IMR-90 (cell line): ENCODE measurements around the gene NIPSNAP2. TPM values are rescaled to one million over a fixed set of nuclear protein-coding genes. Genes with fewer than 3 reads are reported as not detected.

Experiments used
- ATAC-seq: fragments of 200-7000 bp; cut with Tn5 transposase; 2 replicates; pipeline ENCODE4 v1.9.1; 2020; ENCODE audit warnings: low read depth, mild to moderate bottlenecking, moderate library complexity
- BruUV-seq: library from RNA; stranded (reverse); fragments of 400-500 nt; replicated peaks from 2 replicates; lab custom pipeline; 2021; lab: Mats Ljungman, UMichigan
- CTCF ChIA-PET: fragments of 300-600 bp; formaldehyde crosslinking; extraction: SDS; loops from one replicate; lab custom pipeline; 2021; ENCODE audit warnings: antibody characterized with exemption; lab: Yijun Ruan, JAX
- POLR2A ChIA-PET: fragments of 300-600 bp; sonication (Branson Sonifier 250); formaldehyde crosslinking; loops from one replicate; lab custom pipeline; 2022; ENCODE audit warnings: antibody characterized with exemption; ENCODE audit not compliant: unreplicated experiment; lab: Charles Lee
- DNase-seq: peaks from one replicate; pipeline ENCODE4 v3.0.0; 2013
- H2AFZ ChIP-seq: replicated peaks from 2 replicates; pipeline ENCODE3; 2013; ENCODE audit warnings: low read length, mild to moderate bottlenecking; ENCODE audit not compliant: poor library complexity
- H2AK5ac ChIP-seq: 2 replicates; pipeline ENCODE4 v1.6.1; 2013; ENCODE audit warnings: low read depth, low read length, inconsistent platforms
- H2AK9ac ChIP-seq: replicated peaks from 2 replicates; pipeline ENCODE3; 2013; ENCODE audit warnings: mild to moderate bottlenecking, low read depth, low read length, moderate library complexity; ENCODE audit not compliant: poor library complexity
- H2BK120ac ChIP-seq: 2 replicates; pipeline ENCODE4 v1.6.1; 2013; ENCODE audit warnings: low read depth, low read length, inconsistent platforms
- H2BK15ac ChIP-seq: 3 replicates; pipeline ENCODE4 v1.6.1; 2013; ENCODE audit warnings: low read depth, low read length, inconsistent platforms
- H2BK20ac ChIP-seq: 2 replicates; pipeline ENCODE4 v1.6.1; 2013; ENCODE audit warnings: low read depth, mild to moderate bottlenecking, inconsistent platforms, low read length, moderate library complexity
- H2BK5ac ChIP-seq: 2 replicates; pipeline ENCODE4 v1.6.1; 2013; ENCODE audit warnings: mild to moderate bottlenecking, low read depth, low read length, inconsistent platforms; ENCODE audit not compliant: poor library complexity, severe bottlenecking
- H3K14ac ChIP-seq: replicated peaks from 2 replicates; pipeline ENCODE4 v1.6.1; 2013; ENCODE audit warnings: low read depth, low read length, inconsistent platforms
- H3K18ac ChIP-seq: 2 replicates; pipeline ENCODE4 v1.6.1; 2013; ENCODE audit warnings: low read depth, low read length, control low read depth
- H3K23ac ChIP-seq: 2 replicates; pipeline ENCODE4 v1.6.1; 2013; ENCODE audit warnings: low read depth, low read length, inconsistent platforms
- H3K27ac ChIP-seq: 2 replicates; pipeline ENCODE4 v1.5.1; 2013; ENCODE audit warnings: mild to moderate bottlenecking, control low read depth, low read length; ENCODE audit not compliant: insufficient read depth
- H3K27me3 ChIP-seq: 2 replicates; pipeline ENCODE4 v1.6.1; 2013; ENCODE audit warnings: low read length; ENCODE audit not compliant: control insufficient read depth, insufficient read depth
- H3K36me3 ChIP-seq: 2 replicates; pipeline ENCODE4 v1.6.1; 2013; ENCODE audit warnings: low read length, mixed read lengths; ENCODE audit not compliant: control insufficient read depth, insufficient read depth
- H3K4ac ChIP-seq: 2 replicates; pipeline ENCODE4 v1.6.1; 2013; ENCODE audit warnings: low read depth, low read length, inconsistent platforms
- H3K4me1 ChIP-seq: 2 replicates; pipeline ENCODE4 v1.6.1; 2013; ENCODE audit warnings: low read length, mixed read lengths; ENCODE audit not compliant: control insufficient read depth, insufficient read depth
- H3K4me2 ChIP-seq: 2 replicates; pipeline ENCODE4 v1.6.1; 2013; ENCODE audit warnings: low read depth, mild to moderate bottlenecking, control low read depth, low read length, moderate library complexity
- H3K4me3 ChIP-seq: 2 replicates; pipeline ENCODE4 v1.5.1; 2013; ENCODE audit warnings: low read depth, mild to moderate bottlenecking, control low read depth, low read length, moderate library complexity; ENCODE audit not compliant: insufficient read depth
- H3K56ac ChIP-seq: 2 replicates; pipeline ENCODE4 v1.6.1; 2013; ENCODE audit warnings: low read length, inconsistent platforms; ENCODE audit not compliant: insufficient read depth; ENCODE audit errors: extremely low read depth
- H3K79me1 ChIP-seq, 2 experiments: 2 replicates each; pipeline ENCODE4 v1.6.1; 2013; ENCODE audit warnings: low read length in 2 of 2, inconsistent platforms in 1 of 2, low read depth in 1 of 2
- H3K9ac ChIP-seq: 2 replicates; pipeline ENCODE4 v1.6.1; 2013; ENCODE audit warnings: low read depth, low read length, control low read depth
- H3K9me1 ChIP-seq: 2 replicates; pipeline ENCODE4 v1.6.1; 2013; ENCODE audit warnings: low read length, inconsistent platforms; ENCODE audit not compliant: insufficient read depth
- H3K9me3 ChIP-seq: 2 replicates; pipeline ENCODE4 v1.6.1; 2013; ENCODE audit warnings: low read length; ENCODE audit not compliant: control insufficient read depth, insufficient read depth
- H4K20me1 ChIP-seq: 2 replicates; pipeline ENCODE4 v1.6.1; 2013; ENCODE audit warnings: low read length, inconsistent platforms; ENCODE audit not compliant: insufficient read depth
- H4K5ac ChIP-seq: 2 replicates; pipeline ENCODE4 v1.6.1; 2013; ENCODE audit warnings: mild to moderate bottlenecking, low read depth, low read length, control low read depth
- H4K8ac ChIP-seq, 2 experiments: 2 replicates each; pipeline ENCODE4 v1.6.1; 2013; ENCODE audit warnings: low read depth in 2 of 2, low read length in 2 of 2, control low read depth in 1 of 2, inconsistent platforms in 1 of 2
- H4K91ac ChIP-seq: 2 replicates; pipeline ENCODE4 v1.6.1; 2013; ENCODE audit warnings: low read depth, low read length, inconsistent platforms; ENCODE audit not compliant: insufficient read depth
- BHLHE40 ChIP-seq: fragments of 150-350 bp; IDR thresholded peaks from 2 replicates; pipeline ENCODE4 v1.6.1; 2016; ENCODE audit warnings: mild to moderate bottlenecking, low read depth, low read length
- CHD1 ChIP-seq: IDR thresholded peaks from 2 replicates; pipeline ENCODE4 v1.6.1; 2012; ENCODE audit warnings: low read depth, low read length, improper control_type of control experiment
- MAFK ChIP-seq: IDR thresholded peaks from 2 replicates; pipeline ENCODE4 v1.6.1; 2012; ENCODE audit warnings: low read depth, low read length, improper control_type of control experiment
- MXI1 ChIP-seq: IDR thresholded peaks from 2 replicates; pipeline ENCODE4 v1.6.1; 2012; ENCODE audit warnings: low read depth, mild to moderate bottlenecking, low read length, moderate library complexity, borderline replicate concordance
- RCOR1 ChIP-seq: IDR thresholded peaks from 2 replicates; pipeline ENCODE4 v1.6.1; 2012; ENCODE audit warnings: mild to moderate bottlenecking, low read length, improper control_type of control experiment; ENCODE audit not compliant: insufficient replicate concordance
- RFX5 ChIP-seq: IDR thresholded peaks from 2 replicates; pipeline ENCODE4 v1.8.0; 2012; ENCODE audit warnings: low read depth, mild to moderate bottlenecking, low read length, moderate library complexity
- WGBS, 2 experiments: methylation state at CpG; one replicate each; pipeline versions ENCODE4 v1.1.5 to v1.1.7; 2013; ENCODE audit warnings: missing lambda C conversion rate in 2 of 2; ENCODE audit not compliant: insufficient read length in 1 of 2; ENCODE audit errors: extremely low coverage in 2 of 2; 5-methylcytosine and 5-hydroxymethylcytosine counted together
- dilution Hi-C: fragments of 300-500 bp; cut with HindIII; formaldehyde crosslinking; loops from one replicate; pipeline ENCODE4 v1.14.3; 2018; ENCODE audit warnings: low sequenced_read_pairs; ENCODE audit not compliant: unreplicated experiment
- in situ Hi-C: fragments of 300-500 bp; cut with MboI; formaldehyde crosslinking; loops from 3 replicates; pipeline ENCODE4 v1.14.3; 2019; ENCODE audit warnings: low sequenced_read_pairs, inconsistent platforms, mixed read lengths
- intact Hi-C: fragments of 100-400 bp; cut with micrococcal nuclease; formaldehyde crosslinking; loops from 2 replicates; pipeline ENCODE4 v1.10.0; 2022
- polyA plus RNA-seq, 3 experiments: library from polyadenylated mRNA; depleted of rRNA; stranded (reverse); fragments of >200 nt; gene quantifications; 2 replicates each; pipeline ENCODE4 v1.2.3, GENCODE V29; 2012; ENCODE audit warnings: low replicate concordance in 1 of 3
- total RNA-seq: library from RNA; depleted of rRNA; stranded (reverse); fragments of >200 nt; gene quantifications from 2 replicates; pipeline ENCODE4 v1.2.3, GENCODE V29; 2012
- TF ChIP-seq, protein P1 (sequence below): conservative IDR thresholded peaks from 2 replicates; pipeline ENCODE4 v1.5.1; 2012; ENCODE audit warnings: mild to moderate bottlenecking, low read depth, low read length, improper control_type of control experiment
- TF ChIP-seq, protein P2 (sequence below): fragments of 150-350 bp; IDR thresholded peaks from 2 replicates; pipeline ENCODE4 v1.6.1; 2016; ENCODE audit warnings: low read depth, mild to moderate bottlenecking, low read length, moderate library complexity, borderline replicate concordance

NIPSNAP2 gene
- total and polyA plus RNA-seq, 2 of the 4 experiments (the other 2 are of a cell fraction): 33.7 to 42.8 TPM

DNA sequence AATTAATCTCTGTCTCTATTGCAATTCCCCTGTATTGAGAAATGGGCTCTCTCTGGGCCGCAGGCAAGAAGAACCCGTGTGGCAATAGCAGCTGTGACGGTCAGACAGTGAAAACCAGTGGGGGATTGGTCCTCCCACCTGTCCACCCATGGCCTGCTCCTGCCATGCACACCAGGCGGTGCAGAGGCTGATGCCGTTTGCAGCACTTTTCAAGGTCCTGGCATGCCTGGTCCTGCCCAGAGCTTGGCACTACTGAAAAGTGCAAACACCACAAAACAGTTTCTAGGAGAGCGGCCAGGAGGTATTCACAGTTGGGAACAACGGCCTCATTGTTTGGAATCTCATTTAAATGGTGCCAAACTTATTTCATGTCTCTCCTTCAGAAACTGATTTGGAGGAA, 45.3 kb downstream of the NIPSNAP2 start:
- H3K14ac ChIP-seq: no peak overlapping the region
- no peaks in the 10 kb centered on the region for H3K27me3 ChIP-seq
- peaks cover 19% of the 10 kb centered on the region for H3K36me3 ChIP-seq
- H3K27ac ChIP-seq: no peak overlapping the region
- H2AFZ ChIP-seq: no peak overlapping the region
- H3K9me3 ChIP-seq: no peaks in the 10 kb centered on the region
- no peak overlapping the region for H3K4me2 ChIP-seq
- H3K4ac ChIP-seq: no peak overlapping the region
- no peaks in the 10 kb centered on the region for H3K79me1 ChIP-seq
- no peak for ATAC-seq
- no peak overlapping the region for H2BK15ac ChIP-seq
- H4K5ac ChIP-seq: no peak overlapping the region
- in situ Hi-C loops: no loop called here
- intact Hi-C loops: loop anchor here (5.0 kb wide), 1 partner anchor 43 kb away; the partner anchor contains the start of genes CCT6A and PSPH
- no peak overlapping the region for H2AK9ac ChIP-seq
- no peak overlapping the region for H2BK5ac ChIP-seq
- no peak overlapping the region for H3K56ac ChIP-seq
- no peak overlapping the region for H3K4me3 ChIP-seq
- no peak overlapping the region for H2BK20ac ChIP-seq
- H4K8ac ChIP-seq: no peak overlapping the region
- no peak overlapping the region for H4K91ac ChIP-seq
- CTCF ChIA-PET: no interaction called here
- no peak overlapping the region for H2AK5ac ChIP-seq
- dilution Hi-C loops: no loop called here
- POLR2A ChIA-PET: no interaction called here
- no peak overlapping the region for H3K9ac ChIP-seq
- no peak overlapping the region for H3K18ac ChIP-seq
- no peak overlapping the region for H2BK120ac ChIP-seq
- DNase-seq: no peak
- H4K20me1 ChIP-seq: no peaks in the 10 kb centered on the region
- WGBS, 2 experiments: no CpG with 5 or more reads among the region's 7 CpGs
- TF ChIP-seq RCOR1: no peak
- no peak for TF ChIP-seq MAFK
- no peak for TF ChIP-seq CHD1
- no peak for TF ChIP-seq RFX5
- TF ChIP-seq MXI1: no peak
- TF ChIP-seq BHLHE40: no peak
- TF ChIP-seq, protein P1, sequence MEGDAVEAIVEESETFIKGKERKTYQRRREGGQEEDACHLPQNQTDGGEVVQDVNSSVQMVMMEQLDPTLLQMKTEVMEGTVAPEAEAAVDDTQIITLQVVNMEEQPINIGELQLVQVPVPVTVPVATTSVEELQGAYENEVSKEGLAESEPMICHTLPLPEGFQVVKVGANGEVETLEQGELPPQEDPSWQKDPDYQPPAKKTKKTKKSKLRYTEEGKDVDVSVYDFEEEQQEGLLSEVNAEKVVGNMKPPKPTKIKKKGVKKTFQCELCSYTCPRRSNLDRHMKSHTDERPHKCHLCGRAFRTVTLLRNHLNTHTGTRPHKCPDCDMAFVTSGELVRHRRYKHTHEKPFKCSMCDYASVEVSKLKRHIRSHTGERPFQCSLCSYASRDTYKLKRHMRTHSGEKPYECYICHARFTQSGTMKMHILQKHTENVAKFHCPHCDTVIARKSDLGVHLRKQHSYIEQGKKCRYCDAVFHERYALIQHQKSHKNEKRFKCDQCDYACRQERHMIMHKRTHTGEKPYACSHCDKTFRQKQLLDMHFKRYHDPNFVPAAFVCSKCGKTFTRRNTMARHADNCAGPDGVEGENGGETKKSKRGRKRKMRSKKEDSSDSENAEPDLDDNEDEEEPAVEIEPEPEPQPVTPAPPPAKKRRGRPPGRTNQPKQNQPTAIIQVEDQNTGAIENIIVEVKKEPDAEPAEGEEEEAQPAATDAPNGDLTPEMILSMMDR: no peak
- TF ChIP-seq, protein P2, sequence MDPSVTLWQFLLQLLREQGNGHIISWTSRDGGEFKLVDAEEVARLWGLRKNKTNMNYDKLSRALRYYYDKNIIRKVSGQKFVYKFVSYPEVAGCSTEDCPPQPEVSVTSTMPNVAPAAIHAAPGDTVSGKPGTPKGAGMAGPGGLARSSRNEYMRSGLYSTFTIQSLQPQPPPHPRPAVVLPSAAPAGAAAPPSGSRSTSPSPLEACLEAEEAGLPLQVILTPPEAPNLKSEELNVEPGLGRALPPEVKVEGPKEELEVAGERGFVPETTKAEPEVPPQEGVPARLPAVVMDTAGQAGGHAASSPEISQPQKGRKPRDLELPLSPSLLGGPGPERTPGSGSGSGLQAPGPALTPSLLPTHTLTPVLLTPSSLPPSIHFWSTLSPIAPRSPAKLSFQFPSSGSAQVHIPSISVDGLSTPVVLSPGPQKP: no peak
- no TSS peak for BruUV-seq
- H3K9me1 ChIP-seq: no peaks in the 10 kb centered on the region; the same call in 1 of the 2 replicates
- no peaks in the 10 kb centered on the region for H3K4me1 ChIP-seq
- H3K23ac ChIP-seq: no peak overlapping the region
